ENCODE results near the gene TMEM9.
A peak's percentile ranks its signal among the peaks of the same experiment; 100 is the strongest.

TMEM9 gene

GRCh38 chr1:201100169-201100930 lies 53.9 kb downstream of the TMEM9 start:
- DNase-seq: no peak

- DNase-seq: no peak
These were observed 55.1 kb downstream of the TMEM9 start for GRCh38 chr1:201098992-201099677.

- DNase-seq: no peak
These were observed 57.1 kb downstream of the TMEM9 start for GRCh38 chr1:201096977-201097856.

- no peak for DNase-seq
These were observed 58.2 kb downstream of the TMEM9 start for GRCh38 chr1:201096041-201096461.

GRCh38 chr1:201095581-201095980 lies 58.7 kb downstream of the TMEM9 start:
- no peak for DNase-seq

- DNase-seq: no peak
These were observed 59.4 kb downstream of the TMEM9 start for GRCh38 chr1:201094832-201095231.

- no peak for DNase-seq
These were observed 60.3 kb downstream of the TMEM9 start for GRCh38 chr1:201093962-201094361.

GRCh38 chr1:201093561-201093960 lies 60.7 kb downstream of the TMEM9 start:
- DNase-seq: no peak

GRCh38 chr1:201092738-201093137 lies 61.5 kb downstream of the TMEM9 start:
- no peak for DNase-seq

- DNase-seq: no peak
These were observed 63.0 kb downstream of the TMEM9 start for GRCh38 chr1:201091256-201091655.

GRCh38 chr1:201090541-201090940 lies 63.7 kb downstream of the TMEM9 start:
- no peak for DNase-seq

- DNase-seq: no peak
These were observed 64.7 kb downstream of the TMEM9 start for GRCh38 chr1:201089596-201089995.

- DNase-seq: no peak
These were observed 65.3 kb downstream of the TMEM9 start for GRCh38 chr1:201088901-201089525.

GRCh38 chr1:201088395-201088794 lies 65.9 kb downstream of the TMEM9 start:
- DNase-seq: no peak

GRCh38 chr1:201085902-201086735 lies 68.2 kb downstream of the TMEM9 start:
- peak in 1 of 2 donors; percentile 39 for DNase-seq
